C4-2B (cell line): ENCODE measurements around the gene KCNA4.
"Not testable (repeated sequence)": the region's sequence is repeated elsewhere in the genome, so short reads cannot be mapped to it uniquely, and the experiment has no call there.

Experiments used
- H3K27ac ChIP-seq: fragments of 450-650 bp; 2 replicates; pipeline ENCODE4 v1.5.1; 2017
- ZFX ChIP-seq: fragments of 450-650 bp; IDR thresholded peaks from 2 replicates; pipeline ENCODE4 v1.6.1; 2017
- TF ChIP-seq, protein P1 (sequence below): fragments of 450-650 bp; conservative IDR thresholded peaks from 2 replicates; pipeline ENCODE4 v1.5.1; 2017; ENCODE audit warnings: mild to moderate bottlenecking

KCNA4 gene

DNA sequence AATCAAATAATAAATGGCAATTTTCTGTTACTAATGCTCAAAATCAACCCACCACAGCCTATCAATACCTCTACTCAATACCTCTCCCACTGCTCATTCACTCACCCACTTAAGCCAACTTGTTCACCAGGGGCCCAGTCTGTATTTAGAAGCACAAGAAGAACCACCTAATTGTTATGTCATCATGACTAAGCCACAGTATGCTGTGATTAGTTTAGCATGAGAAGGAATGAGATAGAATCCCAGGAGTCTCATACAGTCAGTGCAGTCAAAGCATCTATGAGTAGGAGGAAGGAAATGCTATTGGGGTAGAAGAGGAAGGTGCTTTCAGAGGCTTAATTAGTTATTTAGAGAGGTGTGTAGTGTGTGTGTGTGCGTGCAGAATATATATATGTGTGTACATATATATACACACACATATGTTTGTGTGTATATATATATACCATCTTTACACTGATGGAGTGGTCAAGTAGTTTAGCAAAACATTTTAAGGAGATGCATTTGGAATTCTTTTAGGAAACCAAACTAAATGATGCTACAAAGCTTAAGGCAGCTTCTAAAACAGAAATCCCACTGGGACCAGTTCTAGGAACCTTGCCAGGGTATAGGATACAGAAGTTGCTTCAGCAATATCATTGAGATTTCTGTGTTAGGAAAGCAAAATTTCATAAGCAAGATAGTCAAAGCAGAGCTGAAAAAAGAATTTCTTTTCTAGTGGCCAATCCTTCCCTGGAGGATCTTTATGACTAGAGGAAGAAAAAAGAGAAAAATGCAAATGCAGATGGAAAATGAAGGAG, 27.5 kb downstream of the KCNA4 start:
- TF ChIP-seq, protein P1, sequence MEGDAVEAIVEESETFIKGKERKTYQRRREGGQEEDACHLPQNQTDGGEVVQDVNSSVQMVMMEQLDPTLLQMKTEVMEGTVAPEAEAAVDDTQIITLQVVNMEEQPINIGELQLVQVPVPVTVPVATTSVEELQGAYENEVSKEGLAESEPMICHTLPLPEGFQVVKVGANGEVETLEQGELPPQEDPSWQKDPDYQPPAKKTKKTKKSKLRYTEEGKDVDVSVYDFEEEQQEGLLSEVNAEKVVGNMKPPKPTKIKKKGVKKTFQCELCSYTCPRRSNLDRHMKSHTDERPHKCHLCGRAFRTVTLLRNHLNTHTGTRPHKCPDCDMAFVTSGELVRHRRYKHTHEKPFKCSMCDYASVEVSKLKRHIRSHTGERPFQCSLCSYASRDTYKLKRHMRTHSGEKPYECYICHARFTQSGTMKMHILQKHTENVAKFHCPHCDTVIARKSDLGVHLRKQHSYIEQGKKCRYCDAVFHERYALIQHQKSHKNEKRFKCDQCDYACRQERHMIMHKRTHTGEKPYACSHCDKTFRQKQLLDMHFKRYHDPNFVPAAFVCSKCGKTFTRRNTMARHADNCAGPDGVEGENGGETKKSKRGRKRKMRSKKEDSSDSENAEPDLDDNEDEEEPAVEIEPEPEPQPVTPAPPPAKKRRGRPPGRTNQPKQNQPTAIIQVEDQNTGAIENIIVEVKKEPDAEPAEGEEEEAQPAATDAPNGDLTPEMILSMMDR = no peak
- no peak for TF ChIP-seq ZFX
- no peak overlapping the region for H3K27ac ChIP-seq

DNA sequence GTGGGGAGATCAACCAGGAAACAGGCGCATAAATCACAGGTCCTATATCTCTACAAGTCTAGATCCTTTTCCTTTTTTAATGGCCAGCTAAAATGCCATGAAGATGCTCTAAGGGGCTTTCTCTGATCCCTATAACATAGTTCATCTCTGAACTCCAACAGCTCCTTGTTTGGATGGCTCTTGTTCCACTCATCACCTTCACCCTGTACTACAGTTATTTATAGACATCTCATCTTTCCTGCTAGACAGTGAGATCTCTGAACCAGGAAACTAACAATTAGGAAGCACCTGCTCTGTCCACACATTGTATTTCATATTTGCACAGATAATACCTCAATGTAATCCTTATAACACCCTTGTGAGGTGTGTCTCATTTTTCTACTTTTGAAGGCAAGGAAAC, 31.6 kb downstream of the KCNA4 start:
- TF ChIP-seq, protein P1 = no peak
- no peak for TF ChIP-seq ZFX
- no peak overlapping the region for H3K27ac ChIP-seq

DNA sequence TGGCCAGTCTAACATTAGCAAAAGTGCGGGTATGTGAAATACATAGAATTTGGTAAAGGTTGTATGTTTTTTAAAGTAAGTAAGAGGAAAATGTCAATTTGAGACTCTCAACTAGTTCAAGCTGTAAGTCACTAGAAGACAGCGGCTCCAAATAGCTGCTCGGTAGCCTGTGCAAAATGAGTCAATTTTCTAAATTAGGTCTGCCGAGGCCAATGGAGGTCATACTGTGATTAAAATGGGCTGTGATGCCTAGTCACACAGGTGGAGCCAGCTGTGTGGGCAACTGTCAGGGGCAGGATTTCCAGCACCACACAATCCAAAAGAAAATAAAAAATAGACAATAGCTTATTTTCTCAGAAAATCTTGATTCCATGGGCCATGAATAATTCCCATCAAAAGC, 32.3 kb downstream of the KCNA4 start:
- TF ChIP-seq, protein P1 = no peak
- H3K27ac ChIP-seq = no peak overlapping the region

DNA sequence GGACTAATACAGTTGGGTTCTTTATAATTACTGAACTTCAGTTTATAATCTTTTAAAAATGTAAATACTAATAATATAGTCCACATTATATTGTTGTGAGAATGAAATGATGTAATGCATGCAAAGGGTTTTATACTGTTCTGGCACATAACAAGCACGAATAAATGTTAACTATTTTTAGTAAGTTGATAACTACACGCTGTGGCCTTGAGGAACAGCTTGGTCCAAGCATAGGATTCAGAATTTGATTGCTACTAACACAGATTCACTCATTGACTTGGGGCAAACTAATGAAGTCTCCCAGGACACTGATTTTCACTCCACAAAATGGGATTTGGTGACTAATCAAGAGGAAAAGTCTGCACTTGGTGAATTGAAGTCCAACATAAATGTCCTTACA, 38.3 kb downstream of the KCNA4 start:
- TF ChIP-seq, protein P1 = no peak
- no peak for TF ChIP-seq ZFX
- no peak overlapping the region for H3K27ac ChIP-seq

DNA sequence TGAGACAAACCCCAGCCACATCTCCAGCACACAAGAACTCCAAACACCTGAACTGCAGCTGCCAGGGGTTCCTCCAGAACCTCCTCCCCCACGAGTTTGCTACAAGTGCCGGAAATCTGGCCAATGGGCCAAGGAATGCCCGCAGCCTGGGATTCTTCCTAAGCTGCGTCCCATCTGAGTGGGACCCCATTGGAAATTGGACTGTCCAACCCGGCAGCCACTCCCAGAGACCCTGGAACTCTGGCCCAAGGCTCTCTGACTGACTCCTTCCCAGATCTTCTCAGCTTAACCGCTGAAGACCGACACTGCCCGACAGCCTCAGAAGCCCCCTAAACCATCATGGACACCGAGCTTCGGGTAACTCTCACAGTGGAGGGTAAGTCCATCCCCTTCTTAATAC, 41.2 kb downstream of the KCNA4 start:
- not testable (repeated sequence) for H3K27ac ChIP-seq

DNA sequence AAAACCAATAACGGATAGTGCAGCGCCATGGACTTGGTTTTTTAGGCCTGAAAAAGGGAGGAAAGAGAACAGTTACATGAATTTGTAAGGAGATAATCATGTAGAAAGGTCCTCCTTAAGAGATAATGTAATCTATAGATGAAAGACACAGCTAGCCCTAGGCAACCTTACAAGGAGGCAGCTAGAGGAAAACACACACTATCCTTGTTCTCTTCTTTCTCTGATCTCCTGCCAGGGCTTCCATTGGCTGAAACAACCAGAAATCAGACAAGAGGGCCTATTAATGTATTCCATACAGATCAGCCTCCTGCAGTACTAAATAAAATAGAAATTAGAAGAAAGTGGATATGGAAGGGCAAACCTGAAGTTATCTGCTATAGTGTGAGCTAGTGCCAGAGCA, 53.0 kb downstream of the KCNA4 start:
- H3K27ac ChIP-seq = no peak overlapping the region
- TF ChIP-seq ZFX = no peak
- TF ChIP-seq, protein P1 = no peak

DNA sequence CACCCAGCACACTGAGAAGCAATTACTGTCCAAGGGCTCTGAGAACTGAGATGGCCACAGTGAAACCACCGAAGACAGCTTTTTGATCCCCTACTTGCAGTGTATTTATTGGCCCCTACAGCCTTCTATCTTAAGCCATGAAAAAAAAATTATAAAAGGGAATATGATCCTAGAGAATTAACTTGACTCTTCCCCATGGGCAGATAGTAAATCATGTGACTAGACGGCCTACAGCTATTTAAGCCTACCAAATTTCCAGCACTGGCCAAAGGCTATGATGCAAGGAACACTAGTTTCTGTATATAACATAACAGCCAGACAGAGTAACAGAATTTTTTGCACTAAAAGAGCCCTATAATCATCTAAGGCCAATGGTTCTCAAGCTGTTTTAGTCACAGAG, 53.8 kb downstream of the KCNA4 start:
- TF ChIP-seq, protein P1 = no peak
- no peak for TF ChIP-seq ZFX
- no peak overlapping the region for H3K27ac ChIP-seq

DNA sequence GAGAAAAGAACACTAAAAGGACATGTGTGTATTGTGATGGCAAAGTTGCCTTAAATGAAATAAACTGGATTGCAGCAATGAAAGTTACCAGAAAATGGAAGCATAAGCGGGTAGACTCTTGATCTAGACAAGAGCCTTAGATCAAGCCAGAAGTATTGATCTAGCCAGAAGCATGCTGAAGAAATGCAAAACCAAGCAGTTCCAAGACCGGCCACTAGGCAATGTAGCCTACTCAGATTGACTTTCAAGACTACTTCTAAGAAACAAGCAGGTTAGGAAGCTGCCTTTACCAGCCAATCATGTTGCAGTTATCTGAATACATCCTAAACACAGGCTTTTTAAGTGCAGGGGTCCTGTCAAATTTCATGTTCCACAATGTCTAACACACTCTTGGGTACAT, 54.6 kb downstream of the KCNA4 start:
- H3K27ac ChIP-seq = no peak overlapping the region
- TF ChIP-seq, protein P1 = peak; percentile 56
- TF ChIP-seq ZFX = no peak
